Measurements from ENCODE around the gene UQCRC2.

GRCh38 chr16:21985524-21985923, 32.4 kb downstream of the UQCRC2 start:
- TF ChIP-seq POLR2AphosphoS5 (IDR thresholded peaks at IDR 0.05) = no peak
- no peak for TF ChIP-seq CTCF (IDR thresholded peaks at IDR 0.05)
